Kidney epithelial cell (primary cell): ENCODE data around the gene ATXN1. TPM values are rescaled to one million over a fixed set of nuclear protein-coding genes. Genes with fewer than 3 reads are reported as not detected.
"Not testable (repeated sequence)": the region's sequence is repeated elsewhere in the genome, so short reads cannot be mapped to it uniquely, and the experiment has no call there.

Experiments used
- DNase-seq: peaks from one replicate; pipeline ENCODE4 v3.0.0-alpha.2; 2010; ENCODE audit warnings: low read depth
- H3K27me3 ChIP-seq: 2 replicates; pipeline ENCODE4 v1.6.0; 2011; ENCODE audit warnings: low read length; ENCODE audit not compliant: control insufficient read depth, insufficient read depth
- H3K36me3 ChIP-seq: 2 replicates; pipeline ENCODE4 v1.5.1; 2011; ENCODE audit warnings: low read length; ENCODE audit not compliant: control insufficient read depth, insufficient read depth
- H3K4me3 ChIP-seq: 2 replicates; pipeline ENCODE4 v1.5.1; 2011; ENCODE audit warnings: low read depth, mild to moderate bottlenecking, control low read depth, low read length
- total RNA-seq: library from RNA; depleted of rRNA; stranded (reverse); fragments of >200 nt; gene quantifications from 2 replicates; pipeline ENCODE4 v1.2.3, GENCODE V29; 2015
- TF ChIP-seq, protein P1 (sequence below): IDR thresholded peaks from 2 replicates; pipeline ENCODE4 v1.5.1; 2011; ENCODE audit warnings: mild to moderate bottlenecking, moderate library complexity, low read length, control low read depth, inconsistent platforms; ENCODE audit not compliant: insufficient read depth, poor library complexity, severe bottlenecking

Gene ATXN1
- total RNA-seq, 1 donor from 2014 or later, result 12.5 TPM

DNA sequence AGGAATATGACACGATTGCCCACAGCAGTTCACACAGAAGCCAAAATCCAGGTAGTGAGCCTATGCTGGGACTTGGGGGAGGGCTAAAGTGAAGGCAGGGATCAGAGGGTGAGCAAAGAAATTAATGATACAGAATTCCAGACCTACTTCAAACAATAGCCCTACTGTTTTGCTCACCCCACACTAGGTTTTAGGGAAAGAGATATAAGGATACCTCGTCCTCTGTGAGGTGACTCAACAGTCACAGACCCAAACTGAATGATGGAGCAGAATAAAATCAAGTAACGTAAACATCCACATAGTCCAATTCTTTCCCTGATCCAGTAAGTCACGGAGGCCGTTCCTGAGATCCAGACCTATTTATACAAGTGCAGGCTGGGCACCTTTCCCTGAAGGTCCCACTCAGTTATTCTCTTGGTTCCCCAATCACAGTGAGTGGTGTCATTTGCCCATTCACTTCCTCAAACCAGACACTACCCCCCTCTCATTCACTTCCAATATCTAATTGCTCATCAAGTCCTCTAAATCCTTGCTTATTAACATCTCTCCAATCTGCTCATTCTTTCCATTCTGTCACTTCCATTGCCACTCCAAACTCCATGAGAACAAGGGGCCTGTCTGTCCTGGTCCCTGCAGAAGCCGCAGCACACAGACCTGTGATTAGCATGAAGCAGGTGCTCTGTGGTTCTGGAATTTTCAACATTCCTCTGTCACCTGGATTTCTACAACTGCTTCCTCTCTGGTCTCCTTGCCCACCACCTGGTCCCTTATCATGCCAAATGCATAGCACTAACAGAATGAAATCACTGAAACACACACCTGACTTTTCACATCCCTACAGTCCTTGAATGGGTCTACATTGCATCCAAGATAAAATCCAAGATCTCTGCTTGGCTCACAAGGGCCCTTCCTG is 55.9 kb downstream of the ATXN1 start:
- Histone ChIP-seq H3K27me3 (no peaks in the 10 kb centered on the region), H3K4me3 (no peak overlapping the region), H3K36me3 (no peaks in the 10 kb centered on the region)
- TF ChIP-seq, protein P1, sequence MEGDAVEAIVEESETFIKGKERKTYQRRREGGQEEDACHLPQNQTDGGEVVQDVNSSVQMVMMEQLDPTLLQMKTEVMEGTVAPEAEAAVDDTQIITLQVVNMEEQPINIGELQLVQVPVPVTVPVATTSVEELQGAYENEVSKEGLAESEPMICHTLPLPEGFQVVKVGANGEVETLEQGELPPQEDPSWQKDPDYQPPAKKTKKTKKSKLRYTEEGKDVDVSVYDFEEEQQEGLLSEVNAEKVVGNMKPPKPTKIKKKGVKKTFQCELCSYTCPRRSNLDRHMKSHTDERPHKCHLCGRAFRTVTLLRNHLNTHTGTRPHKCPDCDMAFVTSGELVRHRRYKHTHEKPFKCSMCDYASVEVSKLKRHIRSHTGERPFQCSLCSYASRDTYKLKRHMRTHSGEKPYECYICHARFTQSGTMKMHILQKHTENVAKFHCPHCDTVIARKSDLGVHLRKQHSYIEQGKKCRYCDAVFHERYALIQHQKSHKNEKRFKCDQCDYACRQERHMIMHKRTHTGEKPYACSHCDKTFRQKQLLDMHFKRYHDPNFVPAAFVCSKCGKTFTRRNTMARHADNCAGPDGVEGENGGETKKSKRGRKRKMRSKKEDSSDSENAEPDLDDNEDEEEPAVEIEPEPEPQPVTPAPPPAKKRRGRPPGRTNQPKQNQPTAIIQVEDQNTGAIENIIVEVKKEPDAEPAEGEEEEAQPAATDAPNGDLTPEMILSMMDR, result no peak
- no peak for DNase-seq

DNA sequence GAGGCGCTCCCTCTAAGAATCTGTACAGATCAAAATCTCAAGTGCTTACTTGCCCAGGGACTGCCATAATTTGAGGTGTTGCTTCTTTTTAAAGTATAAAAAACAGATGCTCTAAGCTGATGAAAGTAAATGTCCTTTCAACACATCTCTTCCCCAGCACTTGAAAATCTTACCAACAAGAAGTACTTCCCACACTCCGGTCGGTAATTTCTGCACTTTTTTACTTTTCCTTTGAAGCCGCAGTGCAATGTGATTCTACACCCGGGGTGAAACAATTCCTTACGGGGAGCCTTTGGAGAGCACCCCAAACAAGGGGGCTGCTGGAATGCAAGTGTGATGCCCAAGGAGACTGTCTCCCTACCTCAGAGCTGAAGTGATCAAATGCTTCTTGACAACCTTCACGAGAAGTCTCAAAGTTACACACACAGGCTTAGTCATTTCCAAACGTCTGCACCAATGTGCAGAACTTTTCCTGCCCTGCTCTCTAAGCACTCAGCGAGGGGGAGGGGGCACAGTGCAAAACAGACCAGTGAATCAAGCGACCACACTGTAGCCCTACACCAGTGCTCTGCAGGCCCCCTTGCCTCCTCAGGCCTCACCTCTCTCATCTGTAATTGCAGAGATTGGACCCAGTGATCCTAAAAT is 56.7 kb downstream of the ATXN1 start:
- no peak overlapping the region for H3K4me3 ChIP-seq
- TF ChIP-seq, protein P1, result no peak
- no peaks in the 10 kb centered on the region for H3K36me3 ChIP-seq
- no peak for DNase-seq
- H3K27me3 ChIP-seq, result no peaks in the 10 kb centered on the region

DNA sequence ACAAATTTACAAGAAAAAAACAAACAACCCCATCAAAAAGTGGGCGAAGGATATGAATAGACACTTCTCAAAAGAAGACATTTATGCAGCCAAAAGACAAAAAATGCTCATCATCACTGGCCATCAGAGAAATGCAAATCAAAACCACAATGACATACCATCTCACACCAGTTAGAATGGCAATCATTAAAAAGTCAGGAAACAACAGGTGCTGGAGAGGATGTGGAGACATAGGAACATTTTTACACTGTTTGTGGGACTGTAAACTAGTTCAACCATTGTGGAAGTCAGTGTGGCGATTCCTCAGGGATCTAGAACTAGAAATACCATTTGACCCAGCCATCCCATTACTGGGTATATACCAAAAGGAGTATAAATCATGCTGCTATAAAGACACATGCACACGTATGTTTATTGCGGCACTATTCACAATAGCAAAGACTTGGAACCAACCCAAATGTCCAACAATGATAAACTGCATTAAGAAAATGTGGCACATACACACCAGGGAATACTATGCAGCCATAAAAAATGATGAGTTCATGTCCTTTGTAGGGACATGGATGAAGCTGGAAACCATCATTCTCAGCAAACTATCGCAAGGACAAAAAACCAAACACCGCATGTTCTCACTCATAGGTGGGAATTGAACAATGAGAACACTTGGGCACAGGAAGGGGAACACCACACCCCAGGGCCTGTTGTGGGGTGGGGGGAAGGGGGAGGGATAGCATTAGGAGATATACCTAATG is 58.5 kb downstream of the ATXN1 start:
- not testable (repeated sequence) for H3K4me3 ChIP-seq, H3K36me3 ChIP-seq, H3K27me3 ChIP-seq

GRCh38 chr6:16700916-16701234 is 60.4 kb downstream of the ATXN1 start:
- Histone ChIP-seq H3K36me3 (no peaks in the 10 kb centered on the region), H3K27me3 (no peaks in the 10 kb centered on the region), H3K4me3 (no peak overlapping the region)
- no peak for DNase-seq
- TF ChIP-seq, protein P1, result no peak

More for the DNA sequence above, 58.5 kb downstream of the ATXN1 start:
- not testable (repeated sequence) for DNase-seq

DNA sequence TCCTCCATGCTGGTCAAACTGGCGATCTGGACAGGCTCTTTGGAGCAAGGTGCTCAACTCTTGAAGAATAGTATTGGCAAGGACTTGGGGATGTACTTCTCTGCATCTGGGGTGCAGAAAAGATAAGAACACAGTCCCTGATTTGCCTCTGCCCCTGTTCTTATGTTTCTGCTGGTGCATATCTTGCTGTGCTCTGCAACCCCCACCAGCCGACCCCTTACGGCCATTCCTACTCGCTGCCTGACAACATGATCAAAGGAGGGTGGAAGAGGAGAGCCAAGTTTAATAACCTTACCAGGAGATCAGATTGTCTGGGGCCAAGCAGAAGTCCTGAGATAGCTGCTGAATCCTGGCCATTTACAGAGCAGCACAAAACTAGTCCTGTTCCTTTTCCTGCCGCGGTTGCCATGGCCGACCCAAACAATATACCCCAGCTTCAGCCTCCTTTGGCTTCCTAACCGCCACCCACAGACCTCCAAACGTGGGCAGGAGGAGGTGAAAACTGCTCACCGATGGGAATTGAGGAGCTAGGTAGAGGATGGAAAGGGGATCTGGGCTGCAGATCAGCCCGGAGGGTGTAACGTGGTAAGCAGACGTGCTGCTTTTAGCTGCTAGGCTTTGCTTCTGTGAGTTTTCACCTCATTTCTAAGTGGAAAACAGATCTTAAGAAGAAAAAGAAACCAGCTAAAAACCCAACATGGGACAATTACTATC is 60.9 kb downstream of the ATXN1 start:
- Histone ChIP-seq H3K27me3 (no peaks in the 10 kb centered on the region), H3K4me3 (no peak overlapping the region), H3K36me3 (peaks cover under 1% of the 10 kb centered on the region)
- no peak for DNase-seq
- TF ChIP-seq, protein P1, result no peak
